Peyer's patch (tissue), 4 donors: ENCODE data around the gene SUN3.

Experiments used
- CTCF ChIP-seq, 6 experiments: fragments of 450-650 bp in 4 of 6; fragments of 200-600 bp in 2 of 6; sonication (generic) in 1 of 6; IDR thresholded peaks; one replicate each; pipeline ENCODE4 v1.5.1; 2017 to 2019; ENCODE audit warnings: antibody characterized with exemption in 6 of 6, mild to moderate bottlenecking in 3 of 6, moderate library complexity in 1 of 6
- POLR2A ChIP-seq, 2 donors: fragments of 450-650 bp; IDR thresholded peaks; one replicate each; pipeline ENCODE4 v1.5.1; 2017; ENCODE audit warnings: antibody characterized with exemption in 2 of 2, mild to moderate bottlenecking in 2 of 2, moderate library complexity in 2 of 2

GRCh38 chr7:48074204-48074654 is 45.3 kb upstream of the SUN3 start:
- TF ChIP-seq CTCF (IDR thresholded peaks at IDR 0.05) (no peak), POLR2A (IDR thresholded peaks at IDR 0.05) (no peak)
